Mesenteric fat pad (tissue), 1 donor: ENCODE data around the gene RPL10A. TPM values are rescaled to one million over a fixed set of nuclear protein-coding genes. Genes with fewer than 3 reads are reported as not detected.

Experiments
- DNase-seq: peaks from one replicate; pipeline ENCODE4 v3.0.0-alpha.2; 2020; ENCODE audit warnings: low spot score
- total RNA-seq: library from RNA; stranded (reverse); fragmentation: NEBNext Ultra II Directional; extraction: Animal tissue kit (Norgen Biotek cat#: 25700); gene quantifications from one replicate; pipeline ENCODE4 v1.2.1, GENCODE V29; 2021
- donor health status: DM: yes; HTN: yes; CAD: no.

Gene RPL10A
- total RNA-seq, 1 donor from 2014 or later, result 919 TPM

GRCh38 chr6:35445691-35446090, 22.5 kb upstream of the RPL10A start:
- no peak for DNase-seq

DNA sequence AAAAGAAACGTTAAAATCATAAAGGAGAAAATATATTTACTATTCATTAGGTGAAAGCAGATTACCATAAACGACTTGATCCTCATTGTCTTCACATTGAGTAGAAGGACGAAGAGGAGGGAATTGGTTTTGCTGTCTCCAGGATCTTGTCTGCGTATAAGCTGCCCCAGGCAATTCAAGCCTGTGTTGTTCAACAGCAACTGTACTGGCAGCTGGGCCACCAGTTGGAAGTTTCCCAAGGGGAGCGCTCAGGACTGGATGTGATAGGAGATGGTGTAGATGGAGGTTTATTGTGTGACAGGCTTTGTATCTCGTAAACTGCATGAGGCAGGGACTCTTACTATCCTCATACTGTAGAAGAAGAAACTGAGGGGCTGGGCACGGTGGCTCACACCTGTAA, 20.0 kb upstream of the RPL10A start:
- no peak for DNase-seq

DNA sequence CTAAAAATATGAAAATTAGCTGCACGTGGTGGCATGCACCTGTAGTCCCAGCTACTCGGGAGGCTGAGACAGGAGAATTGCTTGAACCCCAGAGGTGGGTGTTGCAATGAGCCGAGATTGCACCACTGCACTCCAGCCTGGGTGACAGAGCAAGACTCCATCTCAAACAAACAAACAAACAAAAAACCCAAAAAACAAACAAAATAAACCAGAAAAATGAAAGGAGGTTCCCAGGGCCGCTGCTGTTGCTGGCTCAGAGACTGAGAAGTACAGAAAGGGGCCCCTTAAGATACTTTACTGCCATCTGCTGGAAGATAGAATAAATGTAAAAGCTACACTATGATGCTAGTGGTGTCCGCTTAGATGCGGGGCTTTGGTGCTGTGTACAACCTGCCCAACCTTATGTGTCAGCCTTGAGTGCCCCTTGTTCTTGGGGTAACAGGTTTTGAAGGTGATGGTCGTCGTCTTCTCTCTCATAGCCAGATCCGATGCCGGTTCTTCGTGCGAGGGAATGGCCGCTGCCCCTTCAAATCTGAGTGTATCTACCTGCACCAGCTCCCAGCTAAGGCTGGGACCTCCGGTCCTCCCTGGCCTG, 18.8 kb upstream of the RPL10A start:
- DNase-seq, result no peak

- no peak for DNase-seq
Measured at GRCh38 chr6:35451354-35452182, 16.6 kb upstream of the RPL10A start.

DNA sequence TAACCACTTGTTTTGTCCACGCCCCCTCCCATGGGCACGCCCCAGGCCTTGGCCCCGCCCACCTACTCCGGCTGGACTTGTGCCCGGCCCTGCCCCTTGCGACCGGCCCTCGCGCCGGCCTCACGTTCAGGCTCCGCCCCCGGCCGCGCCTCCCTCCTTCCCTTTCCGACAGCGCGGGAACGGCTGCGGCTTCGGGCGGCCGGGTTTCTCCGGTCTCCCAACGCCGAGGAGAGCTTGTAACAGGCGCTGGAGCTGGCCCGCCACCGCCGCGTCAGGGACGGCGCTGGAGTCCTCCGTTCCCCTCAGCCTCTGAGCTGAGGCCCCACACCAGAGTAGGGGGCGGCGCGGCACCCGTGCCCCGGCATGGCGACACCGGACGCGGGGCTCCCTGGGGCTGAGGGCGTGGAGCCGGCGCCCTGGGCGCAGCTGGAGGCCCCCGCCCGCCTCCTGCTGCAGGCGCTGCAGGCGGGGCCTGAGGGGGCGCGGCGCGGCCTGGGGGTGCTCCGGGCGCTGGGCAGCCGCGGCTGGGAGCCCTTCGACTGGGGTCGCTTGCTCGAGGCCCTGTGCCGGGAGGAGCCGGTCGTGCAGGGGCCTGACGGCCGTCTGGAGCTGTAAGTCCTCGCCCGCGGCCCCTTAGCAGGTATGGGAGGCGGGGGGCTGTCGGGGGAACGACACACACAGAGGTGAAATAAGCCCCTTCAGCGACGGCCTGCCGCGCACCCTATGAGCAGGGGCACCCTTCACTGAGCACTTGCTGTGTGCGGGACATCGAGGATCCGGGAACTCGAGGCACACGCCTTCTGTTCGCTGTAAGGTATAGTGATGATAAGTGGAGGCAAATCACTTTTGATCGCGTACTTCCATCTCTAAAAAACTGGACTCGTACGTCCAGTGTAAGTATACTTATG, 15.8 kb upstream of the RPL10A start, which contains the start of gene FANCE:
Gene FANCE, plus strand, starts transcription at position 156 of the 908 bp plus-strand sequence. Its CDS starts 208 bp downstream, at position 364.
- DNase-seq, result peak; percentile 99

DNA sequence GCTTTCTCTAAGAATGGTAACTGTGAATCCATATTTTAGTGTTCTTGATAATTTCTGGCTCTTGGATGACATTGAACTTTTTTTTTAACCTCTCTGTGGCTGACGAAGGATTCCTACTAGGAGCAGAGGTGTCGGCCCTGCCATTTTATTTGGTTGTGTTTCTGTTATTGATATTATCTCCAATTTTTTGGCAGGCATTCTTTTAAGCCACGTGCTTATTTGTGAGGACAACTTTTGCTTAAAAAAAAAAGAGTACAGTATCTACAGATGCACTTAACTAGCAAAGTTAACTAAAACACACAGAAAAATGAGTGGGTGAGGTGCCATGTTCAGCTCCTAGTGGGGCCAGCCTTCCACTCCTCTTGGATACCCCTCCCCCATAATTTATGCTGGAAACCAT, 15.0 kb upstream of the RPL10A start:
- DNase-seq, result no peak

DNA sequence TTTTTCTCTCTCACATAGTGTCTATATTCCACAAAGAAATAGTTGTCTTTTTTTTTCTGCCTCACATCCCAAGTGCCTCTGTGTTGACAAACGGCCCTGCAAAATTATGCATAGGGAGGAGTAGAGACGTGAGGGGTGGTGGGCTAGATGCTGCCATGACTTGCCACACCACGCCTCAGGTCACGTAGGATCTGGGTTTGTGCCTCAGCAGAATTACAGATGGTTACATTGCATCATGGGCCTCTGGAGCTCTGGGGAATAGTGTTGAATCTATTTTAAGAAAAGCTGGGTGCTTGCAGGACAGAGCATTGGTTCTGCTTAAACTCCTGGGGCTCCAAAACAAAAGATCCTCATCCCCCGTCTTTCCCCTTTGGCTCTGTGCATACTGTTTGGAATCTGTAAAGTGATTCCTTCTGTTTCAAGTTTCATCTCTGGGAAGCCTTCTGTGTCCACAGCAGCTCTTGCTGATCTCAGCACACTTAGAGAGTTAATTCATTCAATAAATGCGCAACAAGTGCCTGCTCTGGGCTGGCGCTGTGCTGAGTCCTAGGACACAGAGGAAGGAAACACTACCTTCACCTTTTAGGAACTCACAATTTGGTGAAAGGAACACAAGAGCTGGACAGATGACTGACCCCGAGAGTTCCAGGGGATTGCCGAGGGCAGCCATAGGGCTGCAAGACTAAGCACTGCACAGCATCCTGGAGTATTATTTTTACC, 13.7 kb upstream of the RPL10A start:
- no peak for DNase-seq

DNA sequence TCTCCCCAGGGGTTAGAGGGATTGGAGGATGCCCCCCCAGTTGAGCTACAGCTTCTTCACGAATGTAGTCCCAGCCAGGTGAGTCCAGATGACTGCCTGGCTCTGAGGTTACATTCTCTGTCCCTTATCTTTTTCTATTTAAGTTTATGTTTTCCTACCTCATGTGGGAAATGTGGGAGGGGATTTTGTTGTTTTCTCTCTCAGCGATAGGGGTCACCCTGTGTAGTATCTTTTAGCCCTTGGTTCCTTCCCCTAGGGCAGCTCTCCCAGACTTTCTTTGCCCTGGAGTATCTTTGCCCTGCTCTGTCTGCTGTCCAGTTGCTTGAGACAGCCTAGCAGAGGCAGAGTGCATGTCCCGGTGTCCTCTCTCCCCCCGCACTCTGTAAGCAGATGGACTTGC, 10.3 kb upstream of the RPL10A start:
- DNase-seq, result no peak

DNA sequence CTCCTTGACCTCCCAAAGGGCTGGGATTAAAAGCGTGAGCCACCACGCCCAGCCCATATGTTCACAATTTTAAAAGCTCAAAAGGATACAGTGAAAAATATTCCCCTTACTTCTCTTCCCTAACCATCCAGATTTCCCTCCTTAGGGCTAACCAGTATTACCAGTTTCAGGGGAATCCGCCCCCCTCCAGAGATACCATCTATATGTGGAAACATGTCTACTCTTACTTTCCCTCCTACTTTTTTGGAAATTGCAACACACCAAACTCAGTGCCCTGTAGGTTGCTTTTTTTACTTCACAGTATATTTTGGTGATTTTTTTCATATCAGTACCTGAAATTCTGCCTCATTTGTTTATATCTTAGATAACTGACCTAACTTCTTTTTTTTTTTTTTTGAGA, 6.9 kb upstream of the RPL10A start:
- DNase-seq, result no peak

DNA sequence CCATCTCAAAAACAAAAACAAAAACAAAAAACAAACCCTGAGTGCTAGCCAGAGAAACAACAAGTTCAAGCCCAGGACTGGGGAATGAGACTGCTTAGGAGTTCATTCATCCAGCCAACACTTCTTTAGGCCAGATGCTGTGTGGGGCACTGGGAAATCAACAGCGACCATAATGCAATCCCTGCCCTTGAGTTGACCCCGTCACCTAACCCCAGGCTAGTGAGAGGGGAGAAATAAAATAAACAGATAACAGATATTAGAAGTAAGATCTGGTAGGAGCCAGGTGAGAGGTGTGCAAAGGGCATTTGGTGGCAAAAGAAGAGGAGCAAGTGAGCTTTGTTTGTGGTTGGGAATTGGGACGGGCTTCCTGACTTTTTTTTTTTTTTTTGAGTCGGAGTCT, 4.9 kb upstream of the RPL10A start:
- no peak for DNase-seq

DNA sequence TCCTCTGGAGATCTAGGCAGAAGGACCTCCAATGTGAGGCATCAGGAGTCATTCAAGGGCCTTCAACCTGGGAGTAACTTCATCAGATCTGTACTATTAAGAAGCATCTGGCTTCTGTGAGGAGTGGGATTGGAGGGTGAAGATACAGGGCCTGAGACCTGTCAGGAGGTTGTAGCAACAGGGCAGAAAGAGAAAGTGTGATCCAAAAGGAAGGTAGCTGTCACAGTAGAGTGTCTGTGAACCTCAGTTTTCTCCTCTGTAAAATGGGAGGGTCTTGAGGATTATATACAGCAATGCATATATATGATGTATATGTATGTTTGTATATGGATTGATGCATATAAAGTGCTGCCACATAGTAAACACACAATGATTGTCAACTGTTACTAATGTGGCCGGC, 2.6 kb upstream of the RPL10A start:
- no peak for DNase-seq

DNA sequence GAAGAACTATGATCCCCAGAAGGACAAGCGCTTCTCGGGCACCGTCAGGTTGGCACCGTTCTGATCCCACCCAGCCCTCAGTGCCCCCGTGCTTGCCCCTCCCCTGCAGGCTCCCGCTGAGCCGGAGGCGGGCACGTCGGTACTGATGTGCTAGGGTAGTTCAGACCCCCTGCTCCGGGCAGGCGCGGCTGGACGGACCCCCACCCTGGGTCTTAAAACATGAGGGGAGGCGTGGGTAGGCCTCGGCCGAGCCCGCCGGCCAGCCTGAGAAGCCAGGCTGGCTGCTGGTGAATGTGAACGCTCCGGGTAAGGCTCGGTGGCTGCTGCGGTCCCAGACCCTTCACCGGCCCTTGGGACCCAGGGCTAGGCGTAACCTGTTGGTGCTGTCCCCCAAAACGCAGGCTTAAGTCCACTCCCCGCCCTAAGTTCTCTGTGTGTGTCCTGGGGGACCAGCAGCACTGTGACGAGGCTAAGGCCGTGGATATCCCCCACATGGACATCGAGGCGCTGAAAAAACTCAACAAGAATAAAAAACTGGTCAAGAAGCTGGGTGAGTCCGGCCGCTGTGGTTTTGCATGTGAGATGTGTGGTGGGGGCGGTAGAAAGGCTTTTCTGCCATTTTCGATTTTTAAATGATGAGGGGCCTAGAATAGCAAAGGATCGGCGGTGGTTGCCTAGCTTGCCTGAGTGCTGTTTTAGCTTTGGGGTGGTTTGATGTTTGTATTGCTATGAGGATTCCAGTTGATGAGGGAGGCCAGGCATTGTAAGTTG, 964 bp downstream of the RPL10A start:
- DNase-seq, result no peak

- DNase-seq, result no peak
Measured at GRCh38 chr6:35469751-35470662, 1.8 kb downstream of the RPL10A start.

DNA sequence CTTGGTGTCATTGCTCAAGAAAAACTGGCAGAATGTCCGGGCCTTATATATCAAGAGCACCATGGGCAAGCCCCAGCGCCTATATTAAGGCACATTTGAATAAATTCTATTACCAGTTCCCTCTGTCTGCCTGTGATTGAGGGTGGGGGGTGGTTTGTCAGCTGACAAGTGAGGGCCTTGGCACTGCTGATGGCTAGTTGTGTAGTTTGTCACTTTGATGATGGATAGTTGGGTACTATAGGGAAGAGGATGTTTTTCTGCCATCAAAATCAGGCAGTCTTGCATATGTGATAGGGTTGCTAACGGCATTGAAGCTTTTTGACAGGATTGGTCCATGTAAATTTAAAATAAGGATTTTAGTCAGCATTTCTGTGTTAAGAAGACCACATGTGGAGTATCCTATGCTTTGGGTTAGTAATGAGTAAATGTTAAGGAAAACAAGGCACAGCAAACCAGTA, 2.5 kb downstream of the RPL10A start:
- no peak for DNase-seq

- DNase-seq, result no peak
Measured at GRCh38 chr6:35471836-35472345, 3.7 kb downstream of the RPL10A start.

GRCh38 chr6:35473075-35473849, 5.1 kb downstream of the RPL10A start:
- DNase-seq, result no peak

DNA sequence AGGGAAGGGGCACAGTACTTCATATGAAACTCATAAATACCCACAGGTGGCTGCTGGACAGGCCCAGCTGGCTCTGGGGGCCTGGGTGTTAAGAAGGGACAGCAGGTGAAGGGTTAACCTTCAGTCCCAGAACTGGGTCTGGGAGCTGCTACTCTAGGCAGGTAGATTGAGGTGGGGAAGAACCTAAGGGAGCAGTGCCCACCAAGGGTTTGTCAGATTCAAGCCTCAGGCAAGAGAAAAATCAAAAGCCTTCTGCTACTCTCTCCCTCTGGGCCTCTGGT, 5.6 kb downstream of the RPL10A start:
- DNase-seq, result no peak
